Ovary (tissue), 9 donors: ENCODE data around the gene TMCO2. TPM values are rescaled to one million over a fixed set of nuclear protein-coding genes. Genes with fewer than 3 reads are reported as not detected.

Experiments
- DNase-seq, 5 donors: peaks; one replicate each; pipeline ENCODE4 v3.0.0-alpha.2; 2019 to 2020
- H3K27ac ChIP-seq, 2 donors: fragments of 200-600 bp; one replicate each; pipeline versions ENCODE4 v1.5.1 to v1.8.0; 2019 to 2022
- H3K27me3 ChIP-seq: fragments of 200-600 bp; one replicate; pipeline ENCODE4 v1.8.0; 2022
- H3K36me3 ChIP-seq: fragments of 200-600 bp; sonication (generic); one replicate; pipeline ENCODE4 v1.5.1; 2019
- H3K4me1 ChIP-seq: one replicate; pipeline ENCODE4 v1.8.1; 2013; ENCODE audit warnings: mild to moderate bottlenecking, moderate library complexity; ENCODE audit not compliant: insufficient read depth
- H3K4me3 ChIP-seq: fragments of 200-600 bp; sonication (generic); one replicate; pipeline ENCODE4 v1.5.1; 2017
- H3K9me3 ChIP-seq, 2 donors: fragments of 200-600 bp in 1 of 2; sonication (generic) in 1 of 2; one replicate each; pipeline versions ENCODE4 v1.5.1 to v1.8.1; 2013 to 2019; ENCODE audit warnings: mild to moderate bottlenecking in 1 of 2, moderate library complexity in 1 of 2
- EP300 ChIP-seq: sonication (generic); formaldehyde crosslinking; IDR thresholded peaks from one replicate; pipeline ENCODE4 v1.6.1; 2017; ENCODE audit warnings: antibody characterized with exemption
- POLR2A ChIP-seq: fragments of 450-650 bp; IDR thresholded peaks from one replicate; pipeline ENCODE4 v1.6.1; 2017; ENCODE audit warnings: antibody characterized with exemption, mild to moderate bottlenecking, moderate library complexity
- WGBS, 3 donors: extraction: QIAGEN DNeasy Blood & Tissue Kit in 1 of 3; methylation state at CpG; one replicate each; pipeline versions ENCODE4 v1.1.5 to v1.1.7; 2013 to 2017; 5-methylcytosine and 5-hydroxymethylcytosine counted together
- intact Hi-C, 4 donors: fragments of 100-400 bp; cut with DNase I; formaldehyde crosslinking; loops; one replicate each; pipeline versions ENCODE4 v1.11.0 to v1.15.1; 2022 to 2023
- polyA plus RNA-seq, 2 donors: library from polyadenylated mRNA; stranded (reverse); fragments of 200-250 nt in 1 of 2; fragments of 350-450 nt in 1 of 2; fragmentation: Illumina TruSeq in 1 of 2; extraction: RNeasy Lipid Tissue Mini Kit (QIAGEN cat#74804) in 1 of 2; gene quantifications; one replicate each; pipeline ENCODE4 v1.2.3, GENCODE V29; 2013 to 2014
- total RNA-seq, 7 donors: library from RNA; depleted of rRNA in 2 of 7; stranded (reverse); fragments of >200 nt in 2 of 7; fragmentation: NEBNext Ultra II Directional in 3 of 7; extraction: Animal tissue kit (Norgen Biotek cat#: 25700) in 3 of 7; gene quantifications; one replicate each; pipeline versions ENCODE4 v1.1.0 to v1.2.4, GENCODE V29; 2016 to 2023
- TF ChIP-seq, protein P1 (sequence below), 3 donors: fragments of 450-650 bp in 2 of 3; fragments of 200-600 bp in 1 of 3; IDR thresholded peaks; one replicate each; pipeline versions ENCODE4 v1.5.1 to v1.8.0; 2016 to 2022; ENCODE audit warnings: antibody characterized with exemption in 3 of 3, mild to moderate bottlenecking in 1 of 3
- donor health status: DM: no; HTN: no; CAD: no; lungs with moderate emphysema.
- donor health status: DM: no; HTN: no; CAD: no.
- donor health status: Bipolar disorder and iron deficiency.
- donor health status: DM: yes; HTN: yes; CAD: no.
- donor health status: DM: no; HTN: no; CAD: no.
- donor health status: DM: yes; HTN: yes; CAD: no.

Gene TMCO2
- total and polyA plus RNA-seq, 9 donors: not detected

DNA sequence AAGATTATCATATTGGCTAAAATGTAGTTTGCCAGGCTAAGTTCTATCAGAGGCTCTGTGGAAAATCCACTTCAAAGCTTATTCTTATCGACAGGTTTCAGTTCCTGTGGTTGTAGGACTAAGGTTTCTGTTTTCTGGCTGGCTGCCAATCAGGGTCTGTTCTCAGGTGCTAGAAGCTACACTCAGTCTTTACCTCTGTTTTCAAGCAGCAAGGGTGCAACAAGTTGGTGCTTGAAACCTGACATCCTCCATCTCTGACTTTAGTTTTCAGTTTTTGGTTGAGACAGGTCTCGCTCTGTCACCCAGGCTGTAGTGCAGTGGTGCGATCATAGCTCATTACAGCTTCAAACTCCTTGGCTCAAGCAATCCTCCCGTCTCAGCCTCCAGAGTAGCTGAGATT, 15.3 kb upstream of the TMCO2 start:
- Histone ChIP-seq H3K4me1 (no peaks in the 10 kb centered on the region), H3K9me3 (no peaks in the 10 kb centered on the region), H3K4me3 (no peak overlapping the region), H3K27ac (no peak overlapping the region), H3K36me3 (no peaks in the 10 kb centered on the region), H3K27me3 (no peaks in the 10 kb centered on the region)
- 95% methylated on average over 4 of the region's 4 CpGs for WGBS, 3 donors
- TF ChIP-seq, protein P1, sequence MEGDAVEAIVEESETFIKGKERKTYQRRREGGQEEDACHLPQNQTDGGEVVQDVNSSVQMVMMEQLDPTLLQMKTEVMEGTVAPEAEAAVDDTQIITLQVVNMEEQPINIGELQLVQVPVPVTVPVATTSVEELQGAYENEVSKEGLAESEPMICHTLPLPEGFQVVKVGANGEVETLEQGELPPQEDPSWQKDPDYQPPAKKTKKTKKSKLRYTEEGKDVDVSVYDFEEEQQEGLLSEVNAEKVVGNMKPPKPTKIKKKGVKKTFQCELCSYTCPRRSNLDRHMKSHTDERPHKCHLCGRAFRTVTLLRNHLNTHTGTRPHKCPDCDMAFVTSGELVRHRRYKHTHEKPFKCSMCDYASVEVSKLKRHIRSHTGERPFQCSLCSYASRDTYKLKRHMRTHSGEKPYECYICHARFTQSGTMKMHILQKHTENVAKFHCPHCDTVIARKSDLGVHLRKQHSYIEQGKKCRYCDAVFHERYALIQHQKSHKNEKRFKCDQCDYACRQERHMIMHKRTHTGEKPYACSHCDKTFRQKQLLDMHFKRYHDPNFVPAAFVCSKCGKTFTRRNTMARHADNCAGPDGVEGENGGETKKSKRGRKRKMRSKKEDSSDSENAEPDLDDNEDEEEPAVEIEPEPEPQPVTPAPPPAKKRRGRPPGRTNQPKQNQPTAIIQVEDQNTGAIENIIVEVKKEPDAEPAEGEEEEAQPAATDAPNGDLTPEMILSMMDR (IDR thresholded peaks at IDR 0.05): no peak
- TF ChIP-seq EP300: no peak
- TF ChIP-seq POLR2A: no peak
- DNase-seq: no peak
- intact Hi-C loops: no loop called here

DNA sequence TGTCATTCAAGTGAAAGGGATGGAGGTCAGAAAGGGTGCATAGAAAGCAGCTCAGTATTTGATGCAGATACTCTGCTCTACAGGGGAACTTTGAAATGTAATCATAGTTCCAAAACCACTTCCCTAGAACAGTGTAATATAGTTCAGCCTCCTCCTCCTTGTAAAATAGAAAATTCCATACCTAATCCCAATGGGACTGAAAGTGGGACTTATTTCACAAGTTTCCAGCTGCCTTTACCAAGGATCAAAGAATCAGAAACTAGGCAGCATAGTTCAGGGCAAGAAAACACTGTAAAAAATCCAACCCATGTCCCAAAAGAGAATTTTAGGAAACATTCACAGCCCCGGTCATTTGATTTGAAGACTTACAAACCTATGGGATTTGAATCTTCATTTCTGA, 8.1 kb upstream of the TMCO2 start:
- H3K4me3 ChIP-seq: no peak overlapping the region
- H3K4me1 ChIP-seq: no peaks in the 10 kb centered on the region
- H3K27ac ChIP-seq: no peak overlapping the region
- WGBS, 3 donors: 89 to 100% (median 96%) methylated on average over 1 of the region's 1 CpG
- intact Hi-C loops: no loop called here
- no peak for DNase-seq
- no peaks in the 10 kb centered on the region for H3K9me3 ChIP-seq
- no peak for TF ChIP-seq EP300
- no peak for TF ChIP-seq POLR2A
- TF ChIP-seq, protein P1 (IDR thresholded peaks at IDR 0.05): no peak
- no peaks in the 10 kb centered on the region for H3K27me3 ChIP-seq
- no peaks in the 10 kb centered on the region for H3K36me3 ChIP-seq

DNA sequence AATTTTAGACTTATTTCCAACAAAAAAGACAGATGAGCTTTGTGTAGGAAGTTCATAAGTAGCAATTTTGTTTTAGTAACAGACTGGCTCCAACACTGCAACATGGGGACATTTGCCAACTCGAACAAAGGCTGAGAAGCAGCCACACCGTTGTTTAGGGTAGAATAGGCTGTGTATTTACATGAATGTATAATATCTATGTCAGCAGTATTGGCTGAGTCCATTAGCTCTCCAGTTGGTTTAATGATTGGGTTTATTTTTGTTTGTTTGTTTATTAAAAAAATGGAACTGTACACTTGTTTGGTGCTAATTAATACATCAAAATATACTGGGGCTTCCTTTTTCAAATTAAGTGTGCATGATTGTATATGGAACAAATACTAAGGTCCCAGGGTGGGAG, 7.3 kb upstream of the TMCO2 start:
- Histone ChIP-seq H3K27me3 (no peaks in the 10 kb centered on the region), H3K27ac (no peak overlapping the region), H3K36me3 (no peaks in the 10 kb centered on the region), H3K9me3 (no peaks in the 10 kb centered on the region), H3K4me3 (no peak overlapping the region), H3K4me1 (no peaks in the 10 kb centered on the region)
- WGBS, 3 donors: 82 to 97% (median 88%) methylated on average over 2 of the region's 2 CpGs
- intact Hi-C loops: no loop called here
- no peak for DNase-seq
- TF ChIP-seq, protein P1 (IDR thresholded peaks at IDR 0.05): no peak
- TF ChIP-seq EP300 (no peak), POLR2A (no peak)

DNA sequence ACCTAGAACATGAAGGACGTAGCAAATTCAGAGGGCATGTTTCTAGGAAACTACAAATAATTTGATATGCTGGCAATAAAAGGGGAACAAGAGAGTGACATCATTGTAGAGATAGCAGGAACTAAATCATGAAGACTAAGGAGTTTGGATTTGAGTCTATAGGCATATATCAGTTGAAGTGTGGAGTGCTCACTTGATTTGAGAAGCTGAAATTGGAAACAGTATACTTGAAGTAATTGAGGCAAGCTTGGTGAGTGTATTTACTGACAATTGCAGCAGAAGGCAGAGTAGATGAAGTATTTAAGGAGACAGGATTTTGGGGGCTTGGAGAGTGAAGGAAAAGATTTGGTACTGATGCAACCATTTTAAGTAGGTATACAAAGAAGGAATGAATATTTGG, 6.4 kb upstream of the TMCO2 start:
- Histone ChIP-seq H3K4me1 (no peaks in the 10 kb centered on the region), H3K27me3 (no peaks in the 10 kb centered on the region), H3K4me3 (no peak overlapping the region), H3K9me3 (no peaks in the 10 kb centered on the region), H3K27ac (no peak overlapping the region), H3K36me3 (no peaks in the 10 kb centered on the region)
- no peak for DNase-seq
- TF ChIP-seq POLR2A: no peak
- TF ChIP-seq EP300: no peak
- TF ChIP-seq, protein P1 (IDR thresholded peaks at IDR 0.05): no peak
- intact Hi-C loops: no loop called here
- 86 to 90% (median 89%) methylated on average over 1 of the region's 1 CpG for WGBS, 3 donors

DNA sequence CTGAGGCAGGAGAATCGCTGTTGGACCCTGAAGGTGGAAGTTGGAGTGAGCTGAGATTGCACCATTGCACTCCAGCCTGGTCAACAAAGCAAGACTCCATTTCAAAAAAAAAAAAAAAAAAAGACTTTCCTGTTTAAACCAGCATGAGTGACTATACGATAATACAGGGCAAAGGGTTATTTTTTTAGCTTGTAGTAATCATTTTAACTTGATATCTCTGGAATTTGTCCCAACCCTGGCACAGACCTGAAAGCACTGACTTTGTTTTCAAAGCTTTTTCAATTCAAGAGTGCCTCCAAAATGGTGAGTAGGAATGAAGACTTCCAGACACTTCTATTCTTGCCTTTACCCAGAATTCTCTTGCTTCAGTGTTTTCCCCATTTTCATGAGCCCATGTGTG, 4.4 kb upstream of the TMCO2 start:
- no peak overlapping the region for H3K4me3 ChIP-seq
- DNase-seq: no peak
- intact Hi-C loops: no loop called here
- no peaks in the 10 kb centered on the region for H3K9me3 ChIP-seq
- 50 to 57% (median 53%) methylated on average over 2 of the region's 2 CpGs for WGBS, 3 donors
- no peaks in the 10 kb centered on the region for H3K4me1 ChIP-seq
- H3K27ac ChIP-seq: no peak overlapping the region
- no peaks in the 10 kb centered on the region for H3K36me3 ChIP-seq
- TF ChIP-seq POLR2A (no peak), EP300 (no peak)
- TF ChIP-seq, protein P1 (IDR thresholded peaks at IDR 0.05): no peak
- no peaks in the 10 kb centered on the region for H3K27me3 ChIP-seq
